ENCODE measurements around the gene EPB41L4A.

EPB41L4A gene

DNA sequence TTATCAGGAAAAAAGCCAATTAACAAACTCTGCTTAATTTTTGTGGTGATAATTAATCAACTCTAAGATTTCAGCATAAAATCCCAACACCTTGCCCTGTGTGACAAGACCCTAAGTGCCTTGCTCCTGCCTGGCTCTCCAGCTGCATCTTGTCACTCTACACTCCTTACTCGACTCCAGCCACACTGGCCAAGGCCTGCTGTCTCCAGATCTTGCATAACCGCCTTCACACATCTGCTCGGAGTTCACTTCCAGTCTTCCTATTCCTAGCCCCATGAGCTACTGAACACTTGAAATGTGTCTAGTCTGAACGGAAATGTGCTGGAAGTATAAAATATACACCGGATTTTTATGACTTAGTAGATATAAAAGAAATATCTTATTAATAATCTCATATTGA is 259.6 kb downstream of the EPB41L4A start:
- Histone ChIP-seq H2AFZ (ENCODE audit: low read depth, low read length) (no peak overlapping the region), H3K4me1 (ENCODE audit: insufficient read depth, low read length) (peaks cover 18% of the 10 kb centered on the region), H3K4me3 (ENCODE audit: low read length) (no peak overlapping the region), H3K36me3 (ENCODE audit: insufficient read depth, low read length) (peaks cover 25% of the 10 kb centered on the region), H3K27me3 (ENCODE audit: insufficient read depth, low read length) (no peaks in the 10 kb centered on the region), H3K9me3 (ENCODE audit: low read length) (no peaks in the 10 kb centered on the region)

DNA sequence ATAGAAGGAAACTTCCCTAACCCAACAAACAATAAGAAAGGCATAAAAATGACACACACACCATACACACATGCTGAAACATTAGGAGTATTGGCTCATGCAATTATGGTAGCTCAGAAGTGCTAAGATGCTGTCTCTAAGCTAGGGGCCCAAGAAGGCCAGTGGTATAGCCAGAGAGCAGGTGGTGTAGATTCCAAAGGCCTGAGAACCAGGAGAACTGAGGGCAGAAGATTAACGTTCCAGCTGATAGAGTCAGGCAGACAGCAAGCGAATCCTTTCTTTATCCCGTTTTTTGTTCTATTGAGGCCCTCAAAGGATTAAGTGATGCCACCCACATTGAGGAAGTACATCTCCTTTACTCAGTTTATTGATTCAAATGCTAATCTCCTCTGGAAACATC is 262.9 kb downstream of the EPB41L4A start:
- H3K36me3 ChIP-seq (ENCODE audit: insufficient read depth, low read length) = no peaks in the 10 kb centered on the region
- peaks cover 5% of the 10 kb centered on the region for H3K4me1 ChIP-seq (ENCODE audit: insufficient read depth, low read length)
- H3K4me3 ChIP-seq (ENCODE audit: low read length) = no peak overlapping the region
- H3K9me3 ChIP-seq (ENCODE audit: low read length) = no peaks in the 10 kb centered on the region
- H3K27me3 ChIP-seq (ENCODE audit: insufficient read depth, low read length) = no peaks in the 10 kb centered on the region
- no peak overlapping the region for H2AFZ ChIP-seq (ENCODE audit: low read depth, low read length)

DNA sequence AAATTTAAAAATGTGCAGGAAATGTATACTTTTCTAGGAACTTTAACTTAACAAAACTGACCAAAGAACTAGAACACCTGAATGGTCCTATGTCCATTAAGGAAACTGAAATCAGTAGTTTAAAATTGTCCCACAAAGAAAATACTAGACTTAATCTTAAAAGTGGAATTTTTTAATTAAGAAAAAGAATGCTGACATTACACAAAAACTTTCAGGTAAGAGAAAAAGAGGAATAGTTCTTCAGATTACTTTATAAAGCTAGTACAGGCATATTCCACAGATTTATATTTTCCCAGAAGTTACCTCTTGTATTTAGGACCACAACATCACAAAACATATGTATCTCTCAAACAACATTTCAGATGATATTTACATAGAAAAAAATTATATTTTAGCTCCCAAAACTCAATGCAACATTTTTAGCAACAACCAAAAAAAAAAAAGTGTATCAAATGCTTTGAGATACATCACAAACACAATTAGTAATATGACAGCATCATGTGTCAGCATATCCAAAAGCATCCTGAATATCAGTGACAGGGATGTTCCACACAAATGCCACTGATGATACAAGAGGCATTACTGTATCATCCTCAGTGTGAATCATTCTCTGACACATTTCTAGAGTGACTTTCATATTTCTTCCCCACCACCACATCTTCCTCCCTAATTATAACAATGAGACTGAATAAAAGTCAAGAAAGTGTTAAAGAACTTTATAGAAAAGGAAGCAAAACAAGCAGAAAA is 264.0 kb downstream of the EPB41L4A start:
- H3K4me3 ChIP-seq (ENCODE audit: low read length) = no peak overlapping the region
- H3K36me3 ChIP-seq (ENCODE audit: insufficient read depth, low read length) = no peaks in the 10 kb centered on the region
- no peaks in the 10 kb centered on the region for H3K9me3 ChIP-seq (ENCODE audit: low read length)
- no peak overlapping the region for H2AFZ ChIP-seq (ENCODE audit: low read depth, low read length)
- peaks cover 5% of the 10 kb centered on the region for H3K4me1 ChIP-seq (ENCODE audit: insufficient read depth, low read length)
- no peaks in the 10 kb centered on the region for H3K27me3 ChIP-seq (ENCODE audit: insufficient read depth, low read length)

DNA sequence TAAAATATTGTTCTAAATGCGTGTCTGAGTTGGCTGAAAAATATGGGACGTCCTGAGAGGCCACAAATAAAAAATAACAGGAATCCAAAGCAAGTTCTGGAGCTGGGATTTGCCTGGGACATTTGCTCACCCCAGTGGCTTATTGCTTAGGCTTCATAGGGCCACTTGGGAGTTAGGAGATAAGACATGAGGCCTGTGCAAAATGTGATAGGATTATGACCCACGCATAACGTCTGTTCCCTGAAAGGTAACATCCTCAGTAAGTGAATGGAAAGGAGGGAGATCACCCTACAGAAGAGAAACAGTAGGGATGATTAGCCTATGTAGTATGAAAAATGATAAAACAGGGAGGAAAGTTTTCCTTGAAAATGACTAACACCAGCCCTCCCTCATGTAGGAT is 269.4 kb downstream of the EPB41L4A start:
- Histone ChIP-seq H3K4me1 (ENCODE audit: insufficient read depth, low read length) (no peaks in the 10 kb centered on the region), H3K27me3 (ENCODE audit: insufficient read depth, low read length) (no peaks in the 10 kb centered on the region), H3K4me3 (ENCODE audit: low read length) (no peak overlapping the region), H3K36me3 (ENCODE audit: insufficient read depth, low read length) (no peaks in the 10 kb centered on the region), H2AFZ (ENCODE audit: low read depth, low read length) (no peak overlapping the region), H3K9me3 (ENCODE audit: low read length) (peaks cover 2% of the 10 kb centered on the region)

DNA sequence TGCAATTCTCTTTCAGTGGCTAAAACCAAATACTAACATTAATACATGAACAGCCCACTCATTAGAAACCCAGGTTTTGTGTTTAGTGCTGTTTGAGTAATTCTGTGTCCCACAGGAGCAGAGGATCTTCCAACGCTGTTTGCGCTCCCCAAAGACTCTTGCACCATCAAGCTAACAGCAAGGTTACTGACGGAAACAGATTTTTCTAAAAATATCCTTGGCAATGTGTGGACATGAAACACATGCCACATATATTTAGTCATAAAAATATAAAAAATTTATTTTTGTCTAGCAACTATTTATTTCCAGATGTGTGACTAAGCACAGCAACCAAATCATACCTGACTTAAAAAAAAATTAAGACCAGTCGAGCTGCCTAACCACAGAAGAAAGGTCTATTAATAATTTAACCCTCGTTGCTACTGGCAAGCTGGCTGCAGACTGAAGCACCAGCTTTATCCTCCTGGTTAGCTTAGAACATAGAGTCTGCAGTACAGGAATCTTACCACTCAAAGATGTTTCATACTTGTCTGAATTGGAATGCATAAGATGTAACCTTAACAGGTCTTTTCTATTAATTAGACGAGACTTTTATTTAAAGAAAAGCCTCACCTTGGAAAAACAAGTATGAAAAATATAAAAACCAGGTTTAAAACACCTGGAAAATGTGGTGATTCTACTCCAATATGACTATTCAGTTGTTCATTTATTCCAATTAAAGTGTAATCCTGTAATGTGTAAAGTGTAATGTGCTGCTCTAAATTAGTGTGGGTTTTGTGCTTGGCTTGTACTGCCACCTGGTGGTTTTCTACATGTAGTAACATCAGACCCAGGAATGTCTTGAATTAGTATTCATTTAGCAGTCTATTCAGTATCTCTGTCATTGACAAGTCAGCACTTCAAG is 272.5 kb downstream of the EPB41L4A start:
- H3K9me3 ChIP-seq (ENCODE audit: low read length) = peaks cover 2% of the 10 kb centered on the region
- no peaks in the 10 kb centered on the region for H3K36me3 ChIP-seq (ENCODE audit: insufficient read depth, low read length)

DNA sequence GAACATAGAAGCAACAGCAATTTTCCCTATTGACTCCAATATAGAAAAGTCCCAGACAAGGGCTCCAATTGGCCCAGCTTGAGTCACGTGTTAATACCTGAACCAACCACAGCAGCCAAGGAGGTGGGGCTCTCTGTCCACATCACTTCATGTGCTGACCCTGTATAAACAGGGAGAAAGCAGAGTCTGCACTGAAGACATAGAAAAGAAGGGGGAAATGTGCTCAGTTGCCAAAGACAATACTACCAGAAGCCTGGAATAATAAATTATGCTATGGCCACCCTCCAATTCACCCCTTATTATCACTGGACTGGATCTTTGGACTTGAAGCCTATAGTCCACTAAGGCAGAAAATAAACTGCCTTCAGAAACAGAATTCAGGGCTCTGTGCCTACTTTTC is 275.4 kb downstream of the EPB41L4A start:
- Histone ChIP-seq H3K27me3 (ENCODE audit: insufficient read depth, low read length) (no peaks in the 10 kb centered on the region), H3K4me1 (ENCODE audit: insufficient read depth, low read length) (peaks cover 8% of the 10 kb centered on the region), H3K4me3 (ENCODE audit: low read length) (no peak overlapping the region)

More for the DNA sequence above, 272.5 kb downstream of the EPB41L4A start:
- H3K27me3 ChIP-seq (ENCODE audit: insufficient read depth, low read length) = no peaks in the 10 kb centered on the region
- no peak overlapping the region for H2AFZ ChIP-seq (ENCODE audit: low read depth, low read length)
- no peak overlapping the region for H3K4me3 ChIP-seq (ENCODE audit: low read length)
- peaks cover 6% of the 10 kb centered on the region for H3K4me1 ChIP-seq (ENCODE audit: insufficient read depth, low read length)

DNA sequence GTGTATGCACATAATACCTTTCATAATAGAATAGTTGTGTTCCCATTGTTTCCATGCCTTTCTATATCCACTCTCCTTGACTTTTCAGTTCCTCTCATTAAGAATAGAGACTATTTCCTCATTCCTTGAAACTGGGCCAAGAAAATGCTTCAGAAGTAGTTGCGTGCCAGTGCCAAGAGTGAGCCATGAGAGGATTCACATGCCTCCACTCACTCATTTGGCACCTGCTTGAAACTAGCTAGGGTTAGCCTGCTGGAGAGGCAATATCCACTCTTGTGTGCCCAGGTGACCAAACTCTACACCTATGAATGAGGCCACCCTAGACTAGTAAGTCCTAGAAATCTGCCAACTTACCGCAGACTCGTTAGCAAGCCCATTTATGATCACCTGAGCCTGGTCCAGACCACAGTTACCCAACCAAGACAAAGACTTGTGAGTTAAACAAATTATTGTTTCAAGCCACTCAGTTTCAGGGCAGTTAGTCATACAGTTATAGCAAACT is 276.3 kb downstream of the EPB41L4A start:
- Histone ChIP-seq H2AFZ (ENCODE audit: low read depth, low read length) (no peak overlapping the region), H3K27me3 (ENCODE audit: insufficient read depth, low read length) (no peaks in the 10 kb centered on the region), H3K4me1 (ENCODE audit: insufficient read depth, low read length) (peaks cover 8% of the 10 kb centered on the region), H3K9me3 (ENCODE audit: low read length) (no peaks in the 10 kb centered on the region), H3K4me3 (ENCODE audit: low read length) (no peak overlapping the region), H3K36me3 (ENCODE audit: insufficient read depth, low read length) (no peaks in the 10 kb centered on the region)

More for the DNA sequence above, 275.4 kb downstream of the EPB41L4A start:
- Histone ChIP-seq H3K9me3 (ENCODE audit: low read length) (no peaks in the 10 kb centered on the region), H3K36me3 (ENCODE audit: insufficient read depth, low read length) (no peaks in the 10 kb centered on the region), H2AFZ (ENCODE audit: low read depth, low read length) (no peak overlapping the region)

DNA sequence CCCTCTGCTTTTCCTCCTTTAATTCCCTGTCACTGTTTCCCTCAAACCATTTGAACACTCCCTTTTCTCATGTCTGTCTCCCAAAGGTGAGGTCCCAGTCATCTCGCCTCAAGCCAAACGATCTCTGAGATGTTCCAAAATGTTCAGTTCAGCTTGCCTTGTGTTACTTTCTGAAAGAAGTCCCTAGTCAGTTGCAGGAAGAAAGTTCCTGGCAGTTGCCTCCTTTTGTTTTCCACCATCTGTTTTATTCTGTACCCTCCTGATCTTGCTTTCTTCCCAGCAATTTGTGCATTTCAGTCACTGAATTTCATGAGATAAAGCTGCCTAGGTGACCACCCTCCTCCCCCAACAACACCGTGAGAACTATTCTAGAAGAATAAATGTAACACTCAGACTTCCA is 277.5 kb downstream of the EPB41L4A start:
- Histone ChIP-seq H2AFZ (ENCODE audit: low read depth, low read length) (no peak overlapping the region), H3K27me3 (ENCODE audit: insufficient read depth, low read length) (no peaks in the 10 kb centered on the region), H3K9me3 (ENCODE audit: low read length) (no peaks in the 10 kb centered on the region), H3K36me3 (ENCODE audit: insufficient read depth, low read length) (no peaks in the 10 kb centered on the region), H3K4me3 (ENCODE audit: low read length) (no peak overlapping the region), H3K4me1 (ENCODE audit: insufficient read depth, low read length) (peaks cover 8% of the 10 kb centered on the region)

DNA sequence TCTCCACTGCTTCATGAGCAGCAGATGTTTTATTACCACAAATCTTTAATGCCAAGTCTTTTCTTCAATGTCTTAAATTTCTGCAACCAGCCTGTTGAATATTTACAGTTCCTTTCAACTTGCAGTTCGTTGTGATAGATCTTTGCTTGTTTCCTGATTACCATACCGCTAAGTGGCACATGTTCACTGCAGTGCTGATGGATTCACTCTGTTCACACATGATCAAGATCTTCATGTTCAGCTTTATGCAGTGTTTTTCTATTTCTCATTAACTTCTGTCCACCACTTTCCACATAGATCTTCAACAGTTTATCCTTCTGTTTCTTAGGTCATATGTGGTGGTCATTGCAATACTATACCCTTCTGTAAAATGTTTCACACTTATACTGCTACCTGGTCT is 280.6 kb downstream of the EPB41L4A start:
- Histone ChIP-seq H3K4me3 (ENCODE audit: low read length) (no peak overlapping the region), H3K36me3 (ENCODE audit: insufficient read depth, low read length) (no peaks in the 10 kb centered on the region), H3K4me1 (ENCODE audit: insufficient read depth, low read length) (peaks cover 8% of the 10 kb centered on the region), H3K9me3 (ENCODE audit: low read length) (no peaks in the 10 kb centered on the region), H2AFZ (ENCODE audit: low read depth, low read length) (no peak overlapping the region), H3K27me3 (ENCODE audit: insufficient read depth, low read length) (no peaks in the 10 kb centered on the region)

DNA sequence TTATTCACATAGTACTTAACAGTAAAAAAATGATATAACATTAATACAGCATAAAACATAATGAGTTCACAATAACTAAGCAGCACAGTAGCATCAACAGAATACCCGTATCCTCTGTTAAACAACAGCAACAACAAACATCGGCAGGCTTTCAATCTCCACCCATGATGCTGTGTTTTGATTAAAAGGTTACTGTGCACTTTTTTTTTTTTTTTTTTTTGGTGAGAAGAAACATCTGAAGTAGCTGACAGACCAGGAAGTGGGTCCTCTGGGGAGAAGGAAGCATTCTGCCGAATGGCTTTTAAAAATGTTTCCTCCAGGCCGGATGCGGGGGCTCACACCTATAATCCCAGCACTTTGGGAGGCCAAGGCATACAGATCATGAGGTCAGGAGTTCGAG is 282.3 kb downstream of the EPB41L4A start:
- no peaks in the 10 kb centered on the region for H3K27me3 ChIP-seq (ENCODE audit: insufficient read depth, low read length)
- H3K36me3 ChIP-seq (ENCODE audit: insufficient read depth, low read length) = no peaks in the 10 kb centered on the region
- H3K4me1 ChIP-seq (ENCODE audit: insufficient read depth, low read length) = peaks cover 4% of the 10 kb centered on the region
- H3K4me3 ChIP-seq (ENCODE audit: low read length) = no peak overlapping the region
- no peak overlapping the region for H2AFZ ChIP-seq (ENCODE audit: low read depth, low read length)
- no peaks in the 10 kb centered on the region for H3K9me3 ChIP-seq (ENCODE audit: low read length)

DNA sequence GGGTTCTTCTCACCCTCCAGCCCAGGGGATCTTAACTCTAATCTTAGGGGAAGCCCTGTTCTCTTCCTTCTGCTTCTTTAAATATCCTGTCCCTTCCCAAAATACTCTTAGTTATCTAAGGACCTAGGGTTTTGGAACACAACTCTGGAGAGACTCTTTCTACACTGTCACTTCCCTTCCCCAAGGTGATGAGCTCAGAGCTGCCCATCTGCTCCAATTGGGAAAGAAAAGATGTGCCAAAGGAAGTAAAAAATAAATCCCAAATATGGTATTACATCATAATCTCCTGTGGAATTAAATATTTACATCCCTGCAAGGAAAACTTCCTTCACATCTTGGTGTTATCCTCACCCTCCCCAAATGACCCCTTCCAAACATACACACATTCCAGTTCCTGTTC is 291.2 kb downstream of the EPB41L4A start:
- Histone ChIP-seq H3K36me3 (ENCODE audit: insufficient read depth, low read length) (no peaks in the 10 kb centered on the region), H2AFZ (ENCODE audit: low read depth, low read length) (no peak overlapping the region), H3K4me1 (ENCODE audit: insufficient read depth, low read length) (no peaks in the 10 kb centered on the region), H3K4me3 (ENCODE audit: low read length) (no peak overlapping the region), H3K9me3 (ENCODE audit: low read length) (no peaks in the 10 kb centered on the region), H3K27me3 (ENCODE audit: insufficient read depth, low read length) (no peaks in the 10 kb centered on the region)

DNA sequence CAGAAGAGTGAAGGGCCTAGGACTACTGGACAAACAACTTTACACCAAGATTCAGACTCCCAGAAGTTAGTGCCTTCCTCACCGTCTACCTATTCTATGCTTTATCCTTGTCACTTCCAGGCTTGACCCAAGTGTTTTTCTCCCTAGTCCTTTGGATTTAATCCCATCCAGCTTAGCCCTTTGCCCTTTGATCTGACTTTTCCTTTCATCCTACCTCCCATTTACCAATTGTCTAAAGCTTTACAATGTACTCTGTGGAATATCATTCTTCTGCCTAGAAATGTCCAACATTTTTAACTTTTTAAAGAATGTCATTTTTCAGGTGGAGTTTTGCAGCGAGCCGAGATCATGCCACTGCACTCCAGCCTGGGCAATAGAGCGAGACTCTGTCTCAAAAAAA is 292.1 kb downstream of the EPB41L4A start:
- Histone ChIP-seq H3K4me3 (ENCODE audit: low read length) (no peak overlapping the region), H3K36me3 (ENCODE audit: insufficient read depth, low read length) (no peaks in the 10 kb centered on the region), H3K4me1 (ENCODE audit: insufficient read depth, low read length) (no peaks in the 10 kb centered on the region), H2AFZ (ENCODE audit: low read depth, low read length) (no peak overlapping the region), H3K27me3 (ENCODE audit: insufficient read depth, low read length) (no peaks in the 10 kb centered on the region), H3K9me3 (ENCODE audit: low read length) (no peaks in the 10 kb centered on the region)

DNA sequence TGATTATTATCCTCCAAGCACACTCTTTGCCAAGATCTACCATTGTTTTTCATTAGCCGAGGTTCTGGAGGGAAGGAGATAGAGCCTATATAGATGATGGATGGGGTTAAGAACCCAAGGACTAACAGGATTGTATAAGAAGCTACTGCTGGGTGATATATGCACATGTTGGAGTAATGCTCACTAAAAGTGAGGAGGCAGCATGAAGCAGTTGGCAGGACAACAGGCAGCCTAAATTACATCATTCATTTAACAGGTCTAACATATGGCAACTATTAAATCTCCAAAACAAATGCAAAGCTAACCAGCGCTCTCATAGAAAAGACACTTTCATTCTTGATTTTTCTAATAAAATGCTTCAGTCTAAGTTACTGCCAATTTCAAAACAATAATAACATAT is 293.2 kb downstream of the EPB41L4A start:
- Histone ChIP-seq H3K36me3 (ENCODE audit: insufficient read depth, low read length) (no peaks in the 10 kb centered on the region), H3K27me3 (ENCODE audit: insufficient read depth, low read length) (no peaks in the 10 kb centered on the region), H3K9me3 (ENCODE audit: low read length) (no peaks in the 10 kb centered on the region), H2AFZ (ENCODE audit: low read depth, low read length) (no peak overlapping the region), H3K4me1 (ENCODE audit: insufficient read depth, low read length) (no peaks in the 10 kb centered on the region), H3K4me3 (ENCODE audit: low read length) (no peak overlapping the region)
